Measurements from ENCODE around the gene STK33. TPM values are rescaled to one million over a fixed set of nuclear protein-coding genes. Genes with fewer than 3 reads are reported as not detected.

STK33 gene
- total RNA-seq, 4 donors from 2014 or later, result 1.9 to 18.9 (median 3.1) TPM

DNA sequence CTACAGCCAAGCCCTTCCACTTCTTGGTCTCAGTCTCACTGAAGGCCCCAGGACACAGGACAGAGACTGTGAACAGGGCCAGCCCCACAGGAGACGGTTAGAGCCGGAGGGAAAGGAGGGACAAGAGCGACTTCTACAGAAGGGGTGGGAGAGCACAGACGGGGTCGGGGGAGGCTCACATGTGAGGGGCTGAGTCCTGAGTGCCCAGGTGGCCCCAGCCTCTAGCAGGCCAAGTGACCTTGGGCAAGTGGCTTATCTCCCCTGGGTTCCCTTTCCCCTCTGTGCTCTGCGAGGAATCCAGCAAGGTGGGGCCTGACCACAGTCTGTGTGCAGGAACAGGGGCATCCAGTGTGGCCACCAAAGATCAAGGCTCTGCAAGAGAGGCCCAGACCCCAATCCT, 227.7 kb downstream of the STK33 start:
- no peak for DNase-seq
- Histone ChIP-seq H3K27ac (no peak overlapping the region), H3K9me3 (no peaks in the 10 kb centered on the region), H3K36me3 (no peaks in the 10 kb centered on the region), H3K4me1 (no peaks in the 10 kb centered on the region), H3K27me3 (no peaks in the 10 kb centered on the region), H3K4me3 (no peak overlapping the region)
- TF ChIP-seq CTCF (IDR thresholded peaks at IDR 0.05) (no peak), POLR2A (IDR thresholded peaks at IDR 0.05) (no peak)

DNA sequence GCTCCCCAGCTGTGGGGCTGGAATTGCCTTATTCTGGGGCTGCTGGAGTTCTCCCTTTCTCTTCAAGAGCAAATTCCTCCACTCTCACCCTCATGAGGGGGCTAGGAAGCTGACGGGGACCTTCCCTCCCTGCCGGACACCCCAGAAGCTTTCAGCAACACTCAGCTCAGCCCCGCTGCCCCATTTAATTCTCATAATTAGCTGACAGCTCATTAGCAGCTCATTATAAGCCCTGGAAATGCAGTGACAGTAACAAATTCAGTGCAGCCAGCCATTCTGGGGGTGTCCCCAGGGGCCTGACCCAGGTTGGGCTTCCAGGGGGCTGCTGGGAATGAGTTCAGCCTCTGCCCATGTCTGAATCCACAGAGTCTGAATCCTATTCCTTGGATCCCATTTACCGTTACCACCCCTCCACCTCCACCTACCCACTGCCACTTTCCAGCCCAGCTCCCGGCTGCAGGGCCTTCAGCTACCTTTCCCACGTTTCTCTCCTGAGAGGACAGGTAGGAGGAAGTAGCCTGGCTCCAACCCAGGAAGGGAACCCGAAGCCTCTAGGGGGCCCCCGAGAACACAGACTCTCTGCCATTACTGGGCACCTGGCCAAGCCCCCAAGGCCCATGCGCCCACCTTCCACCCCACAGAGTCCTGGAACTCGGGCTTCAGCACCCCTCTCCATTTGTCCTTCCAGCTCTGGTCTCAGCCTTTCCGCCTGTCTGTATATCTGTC, 228.6 kb downstream of the STK33 start:
- no peaks in the 10 kb centered on the region for H3K27me3 ChIP-seq
- H3K9me3 ChIP-seq, result no peaks in the 10 kb centered on the region
- no peak for TF ChIP-seq POLR2A (IDR thresholded peaks at IDR 0.05)
- TF ChIP-seq CTCF (IDR thresholded peaks at IDR 0.05), result no peak
- DNase-seq, result no peak
- H3K4me3 ChIP-seq, result no peak overlapping the region
- no peak overlapping the region for H3K27ac ChIP-seq
- no peaks in the 10 kb centered on the region for H3K4me1 ChIP-seq
- no peaks in the 10 kb centered on the region for H3K36me3 ChIP-seq

DNA sequence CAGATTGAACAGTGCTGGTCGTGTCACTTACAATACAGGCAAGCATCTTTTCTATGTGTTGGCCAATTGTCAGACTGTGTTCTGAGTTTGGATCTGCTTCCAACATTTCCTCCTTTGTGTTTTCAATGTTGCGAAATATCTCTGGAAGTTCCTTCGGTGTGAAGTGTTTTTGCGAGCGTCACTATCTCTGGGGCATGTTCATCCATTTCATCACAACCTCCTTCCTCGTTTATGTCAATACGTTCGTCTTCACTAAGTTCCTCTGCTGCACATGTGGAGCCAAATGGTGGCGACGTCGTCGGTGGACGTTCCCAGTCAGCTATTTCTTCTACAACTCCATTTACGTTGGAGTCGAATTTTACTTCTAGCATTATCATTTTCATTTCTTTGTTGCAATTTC, 230.1 kb downstream of the STK33 start:
- TF ChIP-seq POLR2A (IDR thresholded peaks at IDR 0.05) (no peak), CTCF (IDR thresholded peaks at IDR 0.05) (no peak)
- Histone ChIP-seq H3K4me3 (no peak overlapping the region), H3K4me1 (no peaks in the 10 kb centered on the region), H3K36me3 (no peaks in the 10 kb centered on the region), H3K27ac (no peak overlapping the region), H3K9me3 (no peaks in the 10 kb centered on the region), H3K27me3 (no peaks in the 10 kb centered on the region)
- no peak for DNase-seq

DNA sequence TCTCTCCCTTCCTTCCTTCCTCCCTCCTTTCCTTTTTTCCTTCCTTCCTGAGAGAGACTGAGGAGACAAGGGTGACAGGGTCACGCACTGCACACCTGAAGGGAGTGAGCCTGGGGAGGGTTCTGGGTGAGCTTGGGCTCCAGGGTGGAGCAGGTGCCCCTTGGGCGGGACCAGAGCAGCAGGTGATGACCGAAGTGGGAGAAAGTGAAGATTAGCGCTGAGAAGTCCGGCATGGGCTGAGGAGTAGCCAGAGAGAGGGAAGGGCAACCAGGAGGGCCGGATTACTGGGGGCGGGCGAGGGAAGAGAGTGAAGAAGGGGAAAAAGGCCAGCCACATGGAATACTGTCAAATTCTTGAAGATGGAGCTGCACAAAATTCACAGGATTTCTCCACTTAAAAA, 231.1 kb downstream of the STK33 start:
- no peak overlapping the region for H3K27ac ChIP-seq
- DNase-seq, result no peak
- no peaks in the 10 kb centered on the region for H3K4me1 ChIP-seq
- no peaks in the 10 kb centered on the region for H3K36me3 ChIP-seq
- no peak overlapping the region for H3K4me3 ChIP-seq
- no peaks in the 10 kb centered on the region for H3K27me3 ChIP-seq
- TF ChIP-seq POLR2A (IDR thresholded peaks at IDR 0.05), result no peak
- TF ChIP-seq CTCF (IDR thresholded peaks at IDR 0.05), result no peak
- H3K9me3 ChIP-seq, result no peaks in the 10 kb centered on the region

- H3K9me3 ChIP-seq, result no peaks in the 10 kb centered on the region
- H3K27me3 ChIP-seq, result no peaks in the 10 kb centered on the region
- H3K27ac ChIP-seq, result no peak overlapping the region
- no peak for DNase-seq
- no peaks in the 10 kb centered on the region for H3K36me3 ChIP-seq
- TF ChIP-seq CTCF (IDR thresholded peaks at IDR 0.05) (no peak), POLR2A (IDR thresholded peaks at IDR 0.05) (no peak)
- peaks cover 0 to 1% (median 0%) of the 10 kb centered on the region in 4 donors for H3K4me1 ChIP-seq
- no peak overlapping the region for H3K4me3 ChIP-seq
Measured at GRCh38 chr11:8362491-8362890, 231.5 kb downstream of the STK33 start.
